GM21723 (cell line): ENCODE measurements around the gene IMMP2L.
"Not testable (repeated sequence)": the region's sequence is repeated elsewhere in the genome, so short reads cannot be mapped to it uniquely, and the experiment has no call there.

ENCODE experiments used
- ATAC-seq: cut with Tn5 transposase; IDR thresholded peaks from one replicate; pipeline ENCODE4 v1.9.1; 2021; ENCODE audit warnings: mild to moderate bottlenecking, moderate library complexity; ENCODE audit not compliant: unreplicated experiment

The IMMP2L gene

DNA sequence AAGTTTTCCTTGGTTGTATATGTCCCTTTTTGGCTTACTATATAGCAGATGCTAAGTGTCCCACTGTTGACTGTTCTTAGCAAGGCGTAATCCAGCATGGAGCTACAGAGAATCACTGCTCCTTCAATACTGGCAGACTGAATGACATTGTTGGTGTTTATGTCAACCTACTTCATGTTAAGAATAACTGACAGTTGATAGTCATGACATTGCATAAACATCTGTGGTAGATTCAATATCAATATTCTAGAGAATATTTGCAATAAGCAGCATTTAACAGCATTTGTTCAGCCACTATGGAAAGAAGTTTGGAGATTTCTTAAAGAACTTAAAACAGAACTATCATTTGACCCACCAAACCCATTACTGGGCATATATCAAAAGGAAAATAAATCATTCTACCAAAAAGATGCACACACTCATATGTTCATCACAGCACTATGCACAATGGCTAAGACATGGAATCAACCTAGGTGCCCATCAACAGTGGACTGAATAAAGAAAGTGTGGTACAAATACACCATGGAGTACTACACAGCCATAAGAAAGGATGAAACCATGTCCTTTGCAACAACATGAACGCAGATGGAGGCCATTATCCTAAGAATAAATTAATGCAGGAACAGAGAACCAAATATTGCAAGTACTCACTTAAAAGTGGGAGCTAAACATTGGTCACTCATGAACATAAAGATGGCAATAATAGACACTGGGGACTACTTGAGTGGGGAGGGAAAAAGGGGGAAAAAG is 88.7 kb downstream of the IMMP2L start:
- ATAC-seq, result no peak

DNA sequence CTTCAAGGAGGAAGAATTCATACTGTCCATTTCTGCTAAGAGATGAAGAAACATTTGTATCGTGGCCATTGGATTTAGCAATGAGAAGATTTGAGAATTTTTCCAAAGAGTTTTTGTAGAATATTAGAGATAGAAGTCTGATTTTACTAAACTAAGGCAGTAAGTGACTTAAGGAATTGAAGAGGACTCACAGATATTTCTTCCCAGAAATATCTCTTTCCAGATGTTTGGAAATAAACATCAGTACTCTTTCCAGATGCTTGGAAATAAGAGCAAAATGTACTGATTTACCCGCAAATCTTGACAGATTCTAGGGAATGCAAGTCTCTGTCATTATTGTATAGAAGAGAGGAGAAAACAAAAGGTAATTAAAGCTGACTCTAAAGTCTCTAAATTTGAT is 91.3 kb downstream of the IMMP2L start:
- no peak for ATAC-seq

DNA sequence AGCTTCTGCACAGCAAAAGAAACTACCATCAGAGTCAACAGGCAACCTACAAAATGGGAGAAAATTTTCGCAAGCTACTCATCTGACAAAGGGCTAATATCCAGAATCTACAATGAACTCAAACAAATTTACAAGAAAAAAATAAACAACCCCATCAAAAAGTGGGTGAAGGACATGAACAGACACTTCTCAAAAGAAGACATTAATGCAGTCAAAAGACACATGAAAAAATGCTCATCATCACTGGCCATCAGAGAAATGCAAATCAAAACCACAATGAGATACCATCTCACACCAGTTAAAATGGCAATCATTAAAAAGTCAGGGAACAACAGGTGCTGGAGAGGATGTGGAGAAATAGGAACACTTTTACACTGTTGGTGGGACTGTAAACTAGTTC is 92.4 kb downstream of the IMMP2L start:
- ATAC-seq, result not testable (repeated sequence)

DNA sequence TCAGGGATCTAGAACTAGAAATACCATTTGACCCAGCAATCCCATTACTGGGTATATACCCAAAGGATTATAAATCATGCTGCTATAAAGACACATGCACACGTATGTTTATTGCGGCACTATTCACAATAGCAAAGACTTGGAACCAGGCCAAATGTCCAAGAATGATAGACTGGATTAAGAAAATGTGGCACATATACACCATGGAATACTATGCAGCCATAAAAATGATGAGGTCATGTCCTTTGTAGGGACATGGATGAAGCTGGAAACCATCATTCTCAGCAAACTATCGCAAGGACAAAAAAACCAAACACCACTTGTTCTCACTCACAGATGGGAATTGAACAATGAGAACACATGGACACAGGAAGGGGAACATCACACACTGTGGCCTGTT is 96.5 kb downstream of the IMMP2L start:
- not testable (repeated sequence) for ATAC-seq

DNA sequence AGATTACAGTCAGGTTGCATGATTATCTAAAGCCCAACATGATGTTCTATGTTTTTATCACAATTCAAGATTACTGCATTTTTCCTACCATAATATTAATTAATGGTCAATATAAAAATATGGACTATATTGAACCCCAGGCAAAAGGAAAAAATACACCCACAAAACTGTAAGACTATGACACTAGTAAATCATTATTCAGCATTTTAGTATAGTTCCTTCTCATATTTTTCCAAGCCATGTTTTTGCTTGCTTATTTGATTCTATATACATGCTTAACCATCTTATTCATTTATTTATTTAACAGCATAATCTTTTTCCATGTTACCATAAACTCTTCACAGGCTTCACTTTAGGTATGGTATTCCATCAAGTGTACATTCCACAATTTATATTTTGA is 101.6 kb downstream of the IMMP2L start:
- no peak for ATAC-seq

DNA sequence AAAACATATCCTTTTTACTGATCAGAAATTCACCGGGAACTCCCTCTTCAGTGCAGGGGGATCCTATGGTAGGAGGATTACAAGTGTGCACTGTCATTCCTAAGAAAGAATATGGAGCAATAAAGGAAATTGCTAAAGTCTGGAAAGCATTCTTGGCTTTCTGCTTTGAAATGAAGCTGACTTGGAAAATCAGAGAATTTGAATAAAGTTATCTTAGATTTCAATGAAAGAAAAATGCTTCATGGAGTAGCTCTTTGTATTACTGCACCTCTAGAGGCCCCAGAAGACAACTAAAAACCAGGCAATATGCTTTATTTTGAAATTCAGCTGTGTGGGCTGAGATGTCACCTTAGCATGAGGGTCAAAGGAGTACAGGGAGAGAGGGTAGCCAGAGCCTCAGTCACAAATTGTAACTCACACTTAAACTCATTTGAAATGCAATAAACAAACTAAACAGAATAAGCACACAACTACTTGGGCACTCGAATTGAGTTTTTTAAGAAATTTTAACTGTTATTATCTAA is 102.5 kb downstream of the IMMP2L start:
- ATAC-seq, result no peak

DNA sequence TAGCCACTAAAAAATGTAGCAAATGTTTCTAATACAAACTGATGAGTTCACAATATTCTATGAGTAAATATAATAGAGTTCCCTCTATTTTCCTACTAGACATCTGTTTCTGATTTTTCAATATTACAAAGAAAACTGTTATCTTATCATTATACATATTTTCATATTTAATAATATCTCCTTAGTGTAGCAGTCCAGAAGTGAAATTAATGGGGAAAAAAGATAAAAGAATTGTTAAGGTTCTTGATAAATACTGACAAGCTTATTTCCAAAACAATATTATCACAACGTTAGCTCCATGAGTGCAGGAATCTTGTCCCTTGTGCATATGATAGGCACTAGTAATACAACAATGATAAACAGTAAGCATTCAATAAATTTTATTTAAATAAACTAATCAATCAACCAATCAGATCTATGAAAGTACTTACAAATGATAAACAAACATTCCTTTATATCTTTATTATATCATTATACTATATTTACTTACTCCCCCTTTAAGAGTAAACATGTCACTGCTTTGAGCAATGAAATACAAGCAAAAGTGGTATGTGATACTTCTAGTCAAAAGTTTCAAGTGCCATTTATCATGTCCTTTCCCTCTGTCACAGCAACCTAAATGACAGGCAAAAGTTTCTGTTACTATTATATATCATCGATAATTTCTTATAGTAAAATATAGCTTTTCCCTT is 103.1 kb downstream of the IMMP2L start:
- no peak for ATAC-seq

DNA sequence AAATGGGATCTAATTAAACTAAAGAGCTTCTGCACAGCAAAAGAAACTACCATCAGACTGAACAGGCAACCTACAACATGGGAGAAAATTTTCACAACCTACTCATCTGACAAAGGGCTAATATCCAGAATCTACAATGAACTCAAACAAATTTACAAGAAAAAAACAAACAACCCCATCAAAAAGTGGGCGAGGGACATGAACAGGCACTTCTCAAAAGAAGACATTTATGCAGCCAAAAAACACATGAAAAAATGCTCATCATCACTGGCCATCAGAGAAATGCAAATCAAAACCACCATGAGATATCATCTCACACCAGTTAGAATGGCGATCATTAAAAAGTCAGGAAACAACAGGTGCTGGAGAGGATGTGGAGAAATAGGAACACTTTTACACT is 111.6 kb downstream of the IMMP2L start:
- ATAC-seq, result not testable (repeated sequence)

DNA sequence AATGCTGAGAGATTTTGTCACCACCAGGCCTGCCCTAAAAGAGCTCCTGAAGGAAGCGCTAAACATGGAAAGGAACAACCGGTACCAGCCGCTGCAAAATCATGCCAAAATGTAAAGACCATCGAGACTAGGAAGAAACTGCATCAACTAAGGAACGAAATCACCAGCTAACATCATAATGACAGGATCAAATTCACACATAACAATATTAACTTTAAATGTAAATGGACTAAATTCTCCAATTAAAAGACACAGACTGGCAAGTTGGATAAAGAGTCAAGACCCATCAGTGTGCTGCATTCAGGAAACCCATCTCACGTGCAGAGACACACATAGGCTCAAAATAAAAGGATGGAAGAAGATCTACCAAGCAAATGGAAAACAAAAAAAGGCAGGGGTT is 114.8 kb downstream of the IMMP2L start:
- not testable (repeated sequence) for ATAC-seq

DNA sequence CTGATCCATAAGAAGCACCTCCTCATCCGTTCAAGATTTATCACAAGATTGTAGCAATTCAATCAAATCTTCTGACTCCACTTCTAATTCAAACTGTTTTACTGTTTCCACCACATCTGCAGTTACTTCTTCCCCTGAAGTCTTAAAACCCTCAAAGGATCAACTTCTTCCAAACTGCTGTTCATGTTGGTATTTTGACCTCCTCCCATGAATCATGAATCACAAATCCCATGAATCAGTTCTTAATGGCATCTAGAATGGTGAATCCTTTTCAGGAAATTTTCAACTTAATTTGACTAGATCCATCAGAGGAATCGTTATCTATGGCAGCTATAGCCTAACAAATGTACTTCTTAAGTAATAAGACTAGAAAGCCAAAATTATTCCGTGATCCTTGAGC is 122.3 kb downstream of the IMMP2L start:
- ATAC-seq, result no peak

DNA sequence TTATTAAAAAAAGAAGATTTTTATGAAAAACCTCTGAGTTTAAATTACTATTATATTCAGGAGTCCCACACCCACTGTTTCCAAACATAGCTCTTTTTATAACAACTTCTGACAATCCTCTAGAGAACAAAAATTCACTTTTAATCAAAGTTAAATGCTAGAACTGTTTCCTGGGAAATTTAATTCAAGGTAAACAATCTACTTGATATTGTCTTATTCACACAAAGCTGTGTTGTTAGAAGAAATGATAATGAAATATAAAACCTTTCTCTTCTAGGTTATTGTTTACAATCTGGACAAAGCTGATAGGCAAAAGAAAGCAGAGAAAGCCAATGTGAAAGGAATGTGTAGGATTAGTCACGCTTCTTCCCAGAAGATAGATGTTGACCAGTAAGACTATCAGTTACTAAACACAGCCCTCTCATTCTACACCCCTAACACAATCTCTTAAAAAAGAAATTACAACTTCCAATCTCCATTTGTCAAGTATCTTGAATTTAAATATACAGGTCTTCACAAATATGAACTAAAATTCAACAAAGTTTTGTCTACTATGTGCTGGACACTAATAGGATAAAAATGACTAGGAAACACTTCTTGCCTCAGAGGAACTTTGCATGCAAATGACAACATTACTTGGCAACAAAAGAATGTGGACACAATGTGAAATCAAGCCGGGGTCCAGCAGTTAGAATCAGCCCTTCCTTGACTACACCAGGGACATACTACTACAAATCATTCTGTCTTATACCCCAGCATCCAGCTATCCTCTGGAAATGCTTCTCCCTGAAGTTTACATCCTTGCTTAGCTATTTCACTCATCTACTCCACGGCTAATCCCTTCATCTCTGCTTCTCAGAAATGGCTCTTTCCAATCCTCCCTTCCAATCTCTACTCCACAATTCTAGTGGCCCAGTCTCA is 123.7 kb downstream of the IMMP2L start:
- ATAC-seq, result no peak

DNA sequence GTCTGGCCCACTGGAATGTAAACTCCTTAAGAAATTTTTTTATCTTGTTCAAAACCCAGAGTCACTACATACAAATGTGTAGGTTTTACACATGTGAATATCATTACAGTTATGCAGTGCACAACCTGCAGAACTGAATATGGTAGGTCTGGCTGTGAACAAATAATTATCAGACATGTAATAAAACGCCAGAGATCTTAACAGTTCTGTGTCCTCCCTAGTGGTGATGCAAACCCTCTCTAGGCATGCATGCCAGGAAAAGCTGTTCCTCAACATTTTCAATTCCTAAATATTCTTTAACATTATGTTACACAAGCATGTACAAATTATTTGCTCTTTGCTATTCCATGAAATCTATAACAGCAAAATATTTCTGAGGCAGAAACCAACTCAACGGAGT is 124.6 kb downstream of the IMMP2L start:
- no peak for ATAC-seq

DNA sequence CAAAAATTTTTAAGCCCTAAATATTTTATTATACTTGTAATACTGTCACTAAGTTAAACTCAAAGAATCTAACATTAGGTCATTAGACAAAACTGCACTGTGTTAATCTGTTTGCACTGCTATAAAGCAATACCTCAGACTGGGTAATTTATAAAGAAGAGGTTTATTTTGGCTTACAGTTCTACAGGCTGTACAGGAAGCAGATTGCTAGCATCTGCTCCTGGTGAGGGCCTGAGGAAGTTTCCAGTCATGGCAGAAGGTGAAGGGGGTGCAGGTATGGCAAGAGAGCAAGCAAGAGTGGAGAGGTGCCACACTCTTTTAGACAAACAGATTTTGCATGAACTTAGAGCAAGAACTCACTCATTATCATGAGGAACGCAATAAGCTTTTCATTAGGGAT is 125.7 kb downstream of the IMMP2L start:
- no peak for ATAC-seq

DNA sequence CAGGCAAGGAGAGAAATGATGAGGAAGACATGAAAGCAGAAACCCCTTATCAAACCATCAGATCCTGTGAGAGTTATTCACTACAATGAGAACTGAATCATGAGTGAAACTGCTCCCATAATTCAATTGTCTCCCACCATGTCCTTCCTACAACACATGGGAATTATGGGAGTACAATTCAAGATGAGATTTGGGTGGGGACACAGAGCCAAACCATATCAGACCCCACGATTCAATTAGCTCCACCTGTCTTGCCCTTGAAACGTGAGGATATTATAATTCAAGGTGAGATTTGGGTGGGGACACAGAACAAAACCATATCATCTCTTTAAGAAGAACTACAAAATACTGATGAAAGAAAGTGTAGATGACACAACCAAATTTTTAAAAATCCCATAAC is 128.9 kb downstream of the IMMP2L start:
- no peak for ATAC-seq

DNA sequence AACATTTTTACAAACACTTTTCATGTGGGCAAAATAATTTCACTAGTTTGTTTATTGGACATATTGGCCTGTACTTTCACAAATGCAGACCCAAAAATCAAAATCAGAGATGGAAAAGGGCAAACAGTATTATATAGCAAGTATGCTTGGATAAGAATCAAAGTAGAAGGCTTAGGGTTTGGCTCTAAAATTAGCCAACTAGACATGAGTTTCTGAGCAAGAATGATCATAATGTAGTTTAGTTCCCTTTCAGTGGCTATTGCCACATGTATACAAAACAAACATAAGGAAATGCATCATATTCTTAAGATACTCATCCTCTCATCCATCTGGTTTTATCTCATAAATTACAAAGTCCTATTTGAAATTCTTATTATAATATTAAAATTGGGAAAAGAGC is 132.5 kb downstream of the IMMP2L start:
- ATAC-seq, result no peak

DNA sequence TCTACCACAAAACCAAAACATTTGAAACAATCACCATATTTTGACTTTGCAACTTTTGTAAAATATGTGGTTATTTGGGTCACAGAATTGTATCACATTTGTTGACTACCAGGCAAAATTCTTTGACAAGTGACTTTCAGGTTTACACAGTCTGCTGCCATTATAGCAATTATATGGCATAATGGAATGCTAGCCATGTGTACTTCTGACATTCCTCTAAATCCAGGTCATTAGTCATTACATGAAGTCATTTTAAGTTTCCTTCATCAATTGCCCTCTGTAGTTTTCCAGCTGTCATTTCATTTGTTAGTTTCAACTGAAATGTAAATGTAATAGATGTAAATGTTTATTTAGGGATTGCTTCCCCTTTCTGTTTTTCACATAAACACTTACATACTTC is 137.5 kb downstream of the IMMP2L start:
- ATAC-seq, result no peak

DNA sequence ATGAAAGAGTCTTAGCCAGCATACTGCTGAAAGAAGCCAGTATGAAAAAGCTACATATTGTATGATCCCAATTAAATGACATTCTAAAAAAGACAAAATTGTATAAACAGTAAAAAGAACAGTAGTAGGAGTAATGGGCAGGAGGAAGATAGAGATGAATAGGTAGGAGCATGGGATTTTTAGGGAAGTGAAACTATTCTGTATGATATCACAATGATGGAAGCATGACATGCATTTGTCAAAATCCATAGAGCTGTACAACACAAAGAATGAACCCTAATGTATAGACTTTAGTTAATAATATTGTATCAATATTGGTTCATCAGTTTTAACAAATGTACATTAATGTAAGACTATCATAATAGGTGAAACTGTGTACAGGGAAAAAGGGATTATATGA is 147.9 kb downstream of the IMMP2L start:
- ATAC-seq, result no peak

DNA sequence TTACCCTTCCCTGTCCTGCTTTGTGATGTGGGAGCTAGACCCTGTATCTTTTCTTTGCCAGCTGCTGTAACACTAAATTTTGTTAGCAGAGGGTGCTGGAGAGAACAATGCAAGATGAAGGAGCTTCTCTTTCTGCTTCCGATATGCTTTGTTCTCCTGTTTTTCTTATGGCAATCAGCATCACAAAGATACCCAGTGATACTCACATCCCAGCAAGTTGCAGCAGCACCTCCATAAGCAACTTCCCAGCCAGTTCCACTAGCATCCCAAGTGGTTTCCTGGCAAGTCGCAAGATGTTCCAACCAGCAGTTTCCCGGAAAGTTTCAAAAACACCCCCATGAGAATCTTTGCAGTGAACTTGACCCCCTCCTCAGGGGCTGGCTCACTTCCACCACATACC is 148.6 kb downstream of the IMMP2L start:
- no peak for ATAC-seq

DNA sequence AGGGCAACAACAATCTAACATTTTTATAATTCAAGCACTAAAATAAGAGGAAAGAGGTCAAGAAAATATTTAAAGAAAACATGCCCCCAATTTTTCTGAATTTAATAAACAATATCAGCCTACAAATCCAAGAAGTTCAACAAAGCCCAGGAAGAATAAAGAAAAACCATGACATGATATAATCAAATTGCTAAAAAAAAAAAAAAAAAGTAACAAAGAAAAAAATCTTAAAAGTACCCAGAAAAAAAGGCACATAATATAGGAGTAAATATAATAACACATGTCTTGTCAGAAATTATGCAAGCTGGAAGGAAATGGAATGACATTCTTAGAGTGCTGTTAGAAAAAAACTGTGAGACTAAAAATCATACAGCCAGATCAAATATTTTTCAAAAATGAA is 151.4 kb downstream of the IMMP2L start:
- no peak for ATAC-seq

DNA sequence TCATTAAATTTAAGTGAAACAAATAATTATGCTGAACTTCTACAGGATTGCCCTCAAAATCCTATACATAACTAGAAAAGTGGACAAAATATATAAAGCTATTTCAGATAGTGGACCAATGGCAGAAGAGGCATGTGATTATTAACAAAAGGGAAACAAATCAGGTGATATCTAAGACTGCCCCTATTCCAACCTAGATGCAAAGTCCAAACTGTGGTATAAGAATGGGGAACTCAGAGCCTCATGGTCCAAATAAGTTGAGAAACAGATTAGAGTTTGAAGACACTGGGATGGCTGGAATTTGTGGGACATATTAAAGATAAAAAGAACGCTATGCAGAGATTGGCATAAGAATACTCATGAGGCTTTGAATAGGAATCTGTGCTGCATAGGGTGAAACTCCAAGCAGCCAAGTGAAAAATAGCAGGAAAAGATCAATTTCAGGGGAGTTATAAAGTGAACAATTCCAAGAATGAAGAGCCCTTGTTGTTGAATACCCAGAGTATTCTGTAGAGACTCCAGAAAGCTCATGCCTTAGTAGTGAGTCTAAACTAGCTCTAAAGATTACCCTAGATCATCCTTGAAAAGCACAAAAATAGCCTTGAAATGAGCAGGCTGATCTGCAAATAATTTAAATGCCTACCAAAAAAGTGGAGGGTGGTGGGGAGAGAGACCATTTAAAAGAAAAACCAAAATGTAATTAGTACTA is 152.4 kb downstream of the IMMP2L start:
- ATAC-seq, result no peak

DNA sequence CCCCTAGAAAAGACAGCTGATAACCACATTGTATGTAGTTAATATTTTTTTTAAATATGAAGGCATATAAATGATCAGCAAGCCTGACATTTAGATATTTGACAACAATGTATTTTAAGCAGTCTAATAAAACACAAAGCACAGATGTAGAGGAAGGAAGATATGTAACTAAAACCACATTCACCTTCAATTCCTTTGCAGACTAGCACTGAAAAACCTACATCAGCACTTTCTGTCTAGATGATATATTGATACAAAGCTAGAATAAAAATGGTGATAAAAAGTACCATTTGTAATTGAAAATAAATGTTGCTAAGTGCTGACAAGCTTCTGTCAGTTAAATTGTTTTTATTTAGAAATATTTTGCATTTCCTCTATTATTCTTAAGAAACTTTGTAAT is 153.6 kb downstream of the IMMP2L start:
- ATAC-seq, result no peak
